Measurements from ENCODE around the gene SCO2. TPM values are rescaled to one million over a fixed set of nuclear protein-coding genes. Genes with fewer than 3 reads are reported as not detected.
A peak's percentile ranks its signal among the peaks of the same experiment; 100 is the strongest.

The SCO2 gene
- total and polyA plus RNA-seq, 4 donors: 0.37 to 9.3 (median 6.1) TPM

DNA sequence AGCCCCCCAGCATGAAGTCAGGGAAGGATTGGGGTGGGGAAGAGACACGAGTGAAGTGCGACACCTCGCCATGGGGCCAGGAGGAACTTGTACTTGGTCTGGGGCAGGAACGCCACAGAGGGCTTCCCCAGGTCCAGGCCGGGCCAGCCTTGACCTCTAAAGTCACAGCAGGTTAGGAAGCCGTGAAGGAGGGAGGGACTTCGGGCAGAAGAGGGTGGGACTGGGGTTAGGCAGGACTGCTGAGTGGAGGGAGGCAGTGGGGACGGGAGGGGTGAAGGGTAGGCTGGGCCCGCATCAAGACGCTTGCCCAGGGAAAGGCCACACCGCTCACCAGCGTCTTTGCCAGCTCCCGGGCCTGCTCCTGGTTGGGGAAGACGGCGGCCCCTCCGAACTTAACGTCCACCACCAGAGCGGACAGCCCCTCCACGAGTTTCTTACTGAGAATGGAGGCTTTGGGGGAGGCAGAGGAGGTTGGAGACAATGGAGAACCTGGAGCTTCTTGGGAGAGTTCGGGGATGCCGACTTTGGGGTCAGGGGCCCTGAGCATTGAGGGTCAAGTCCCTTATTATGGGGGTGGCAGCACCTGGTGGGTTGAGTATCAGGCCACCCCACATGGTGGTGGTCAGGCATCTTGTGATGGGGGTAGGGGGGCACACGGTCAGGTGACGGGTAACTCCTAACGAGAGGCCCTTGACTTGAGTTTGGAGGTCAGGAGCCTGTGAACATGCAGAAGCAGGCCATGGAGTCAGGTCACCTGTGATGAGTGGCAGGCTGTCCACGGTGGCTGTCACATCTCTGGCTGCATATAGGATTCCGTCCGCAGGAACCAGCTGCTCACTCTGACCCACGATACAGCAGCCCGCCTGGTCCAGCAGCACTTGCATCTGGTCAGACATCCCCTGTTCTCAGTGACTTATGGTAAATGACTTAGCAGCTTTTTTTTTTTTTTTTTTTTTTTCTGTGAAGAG lies 1.7 kb upstream of the SCO2 start:
- ATAC-seq (ENCODE audit: insufficient read depth, low FRiP score): no peak
- Histone ChIP-seq H3K27me3 (ENCODE audit: control insufficient read depth in 3 of 3, insufficient read depth in 3 of 3, low read length in 2 of 3) (peaks cover 0 to 21% (median 7%) of the 10 kb centered on the region in 3 donors), H3K4me1 (ENCODE audit: control insufficient read depth in 5 of 5, insufficient read depth in 5 of 5, low read length in 5 of 5) (peaks cover 0 to 40% (median 21%) of the 10 kb centered on the region in 5 donors), H3K9ac (ENCODE audit: insufficient read depth in 1 of 2, low read length in 2 of 2) (no peak overlapping the region), H3K27ac (ENCODE audit: low read depth in 1 of 2, low read length in 1 of 2) (peak overlapping the region; percentile 75 to 95), H3K36me3 (ENCODE audit: control insufficient read depth in 4 of 4, insufficient read depth in 4 of 4, low read length in 4 of 4) (peaks cover 0 to 19% (median 11%) of the 10 kb centered on the region in 4 donors), H3K9me3 (ENCODE audit: control insufficient read depth in 4 of 4, insufficient read depth in 3 of 4, low read length in 3 of 4) (no peaks in the 10 kb centered on the region), H3K4me3 (peak overlapping the region; percentile 55)
- TF ChIP-seq, protein P1, sequence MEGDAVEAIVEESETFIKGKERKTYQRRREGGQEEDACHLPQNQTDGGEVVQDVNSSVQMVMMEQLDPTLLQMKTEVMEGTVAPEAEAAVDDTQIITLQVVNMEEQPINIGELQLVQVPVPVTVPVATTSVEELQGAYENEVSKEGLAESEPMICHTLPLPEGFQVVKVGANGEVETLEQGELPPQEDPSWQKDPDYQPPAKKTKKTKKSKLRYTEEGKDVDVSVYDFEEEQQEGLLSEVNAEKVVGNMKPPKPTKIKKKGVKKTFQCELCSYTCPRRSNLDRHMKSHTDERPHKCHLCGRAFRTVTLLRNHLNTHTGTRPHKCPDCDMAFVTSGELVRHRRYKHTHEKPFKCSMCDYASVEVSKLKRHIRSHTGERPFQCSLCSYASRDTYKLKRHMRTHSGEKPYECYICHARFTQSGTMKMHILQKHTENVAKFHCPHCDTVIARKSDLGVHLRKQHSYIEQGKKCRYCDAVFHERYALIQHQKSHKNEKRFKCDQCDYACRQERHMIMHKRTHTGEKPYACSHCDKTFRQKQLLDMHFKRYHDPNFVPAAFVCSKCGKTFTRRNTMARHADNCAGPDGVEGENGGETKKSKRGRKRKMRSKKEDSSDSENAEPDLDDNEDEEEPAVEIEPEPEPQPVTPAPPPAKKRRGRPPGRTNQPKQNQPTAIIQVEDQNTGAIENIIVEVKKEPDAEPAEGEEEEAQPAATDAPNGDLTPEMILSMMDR (IDR thresholded peaks at IDR 0.05; ENCODE audit: control extremely low read depth, extremely low read depth): no peak
- WGBS, 2 donors: 36 to 39% methylated on average over 29 of the region's 29 CpGs
- peak in 1 of 3 donors; percentile 14 for DNase-seq

DNA sequence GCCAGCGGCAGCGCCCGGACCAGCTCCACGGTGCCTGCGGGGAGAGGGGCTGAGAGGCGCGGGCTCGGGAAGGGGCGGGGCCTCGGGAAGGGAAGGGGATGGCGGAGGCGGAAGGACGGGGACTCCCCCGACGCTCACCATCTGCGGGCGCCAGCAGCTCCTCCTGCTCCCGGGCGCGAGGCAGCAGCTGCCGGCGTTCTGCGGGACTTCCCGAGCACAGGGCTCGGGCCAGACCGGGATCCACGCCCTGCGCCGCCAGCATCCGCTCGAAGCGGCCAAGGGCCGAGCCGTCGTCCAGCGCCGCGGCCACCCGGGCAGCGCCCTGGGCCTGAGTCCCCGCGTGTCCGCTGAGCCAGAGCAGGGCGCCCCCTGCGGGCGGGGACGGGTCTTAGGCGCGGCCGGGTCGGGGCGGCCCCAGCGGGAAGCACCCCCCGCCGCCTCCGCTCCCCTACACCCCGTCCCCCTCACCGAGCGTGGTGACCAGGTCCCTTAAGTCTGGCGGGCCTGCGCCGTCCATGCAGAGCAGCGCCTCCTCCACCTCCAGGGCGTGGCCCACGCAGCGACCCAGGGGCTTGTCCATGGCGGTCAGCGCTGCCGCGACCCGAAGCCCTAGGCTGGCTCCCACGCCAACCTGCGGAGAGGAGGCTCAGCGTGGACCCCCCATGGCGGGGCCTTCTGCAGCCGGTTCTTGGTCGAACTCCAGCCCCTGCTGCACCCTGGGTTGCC lies 873 bp upstream of the SCO2 start:
- no peak overlapping the region for H3K9ac ChIP-seq (ENCODE audit: insufficient read depth in 1 of 2, low read length in 2 of 2)
- peak overlapping the region; percentile 55 for H3K4me3 ChIP-seq
- peaks cover 0 to 27% (median 15%) of the 10 kb centered on the region in 4 donors for H3K36me3 ChIP-seq (ENCODE audit: control insufficient read depth in 4 of 4, insufficient read depth in 4 of 4, low read length in 4 of 4)
- peak; percentile 86 to 89 (median 88) for DNase-seq
- TF ChIP-seq, protein P1 (IDR thresholded peaks at IDR 0.05; ENCODE audit: control extremely low read depth, extremely low read depth): peak; percentile 33
- ATAC-seq (ENCODE audit: insufficient read depth, low FRiP score): peak; percentile 29
- peaks cover 0 to 33% (median 13%) of the 10 kb centered on the region in 5 donors for H3K4me1 ChIP-seq (ENCODE audit: control insufficient read depth in 5 of 5, insufficient read depth in 5 of 5, low read length in 5 of 5)
- 1% methylated on average over 47 to 77 of the region's 77 CpGs for WGBS, 2 donors
- H3K27me3 ChIP-seq (ENCODE audit: control insufficient read depth in 3 of 3, insufficient read depth in 3 of 3, low read length in 2 of 3): peaks cover 0 to 20% (median 7%) of the 10 kb centered on the region in 3 donors
- no peaks in the 10 kb centered on the region for H3K9me3 ChIP-seq (ENCODE audit: control insufficient read depth in 4 of 4, insufficient read depth in 3 of 4, low read length in 3 of 4)
- H3K27ac ChIP-seq (ENCODE audit: low read depth in 1 of 2, low read length in 1 of 2): peak overlapping the region; percentile 75 to 95

DNA sequence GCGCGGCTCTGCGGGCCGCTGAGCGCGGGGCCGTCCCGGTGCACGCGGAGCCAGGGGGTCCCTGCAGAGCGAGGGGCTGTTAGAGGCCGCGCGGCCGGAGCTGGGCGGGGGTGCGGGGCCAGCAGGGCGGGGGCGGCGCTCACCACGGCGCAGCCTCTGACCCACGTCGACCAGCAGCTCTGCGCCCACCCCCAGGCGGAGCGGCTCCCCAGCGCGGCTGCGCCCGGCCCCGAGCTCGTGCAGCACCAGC lies 385 bp upstream of the SCO2 start:
- TF ChIP-seq, protein P1 (IDR thresholded peaks at IDR 0.05; ENCODE audit: control extremely low read depth, extremely low read depth): no peak
- peaks cover 0 to 29% (median 8%) of the 10 kb centered on the region in 5 donors for H3K4me1 ChIP-seq (ENCODE audit: control insufficient read depth in 5 of 5, insufficient read depth in 5 of 5, low read length in 5 of 5)
- peaks cover 0 to 30% (median 17%) of the 10 kb centered on the region in 4 donors for H3K36me3 ChIP-seq (ENCODE audit: control insufficient read depth in 4 of 4, insufficient read depth in 4 of 4, low read length in 4 of 4)
- peak overlapping the region; percentile 55 for H3K4me3 ChIP-seq
- no peak overlapping the region for H3K9ac ChIP-seq (ENCODE audit: insufficient read depth in 1 of 2, low read length in 2 of 2)
- H3K27ac ChIP-seq (ENCODE audit: low read depth in 1 of 2, low read length in 1 of 2): peak overlapping the region; percentile 75 to 95
- H3K9me3 ChIP-seq (ENCODE audit: control insufficient read depth in 4 of 4, insufficient read depth in 3 of 4, low read length in 3 of 4): no peaks in the 10 kb centered on the region
- peak; percentile 5 for ATAC-seq (ENCODE audit: insufficient read depth, low FRiP score)
- H3K27me3 ChIP-seq (ENCODE audit: control insufficient read depth in 3 of 3, insufficient read depth in 3 of 3, low read length in 2 of 3): peaks cover 0 to 15% (median 2%) of the 10 kb centered on the region in 3 donors
- WGBS, 2 donors: 0 to 1% methylated on average over 22 to 33 of the region's 33 CpGs
- DNase-seq: no peak
